HG02610 (cell line): ENCODE results near the gene TMPRSS15.
"Not testable (repeated sequence)": the region's sequence is repeated elsewhere in the genome, so short reads cannot be mapped to it uniquely, and the experiment has no call there.

Experiments used
- ATAC-seq: cut with Tn5 transposase; IDR thresholded peaks from one replicate; pipeline ENCODE4 v1.9.1; 2021; ENCODE audit warnings: mild to moderate bottlenecking, moderate library complexity; ENCODE audit not compliant: unreplicated experiment

The TMPRSS15 gene

DNA sequence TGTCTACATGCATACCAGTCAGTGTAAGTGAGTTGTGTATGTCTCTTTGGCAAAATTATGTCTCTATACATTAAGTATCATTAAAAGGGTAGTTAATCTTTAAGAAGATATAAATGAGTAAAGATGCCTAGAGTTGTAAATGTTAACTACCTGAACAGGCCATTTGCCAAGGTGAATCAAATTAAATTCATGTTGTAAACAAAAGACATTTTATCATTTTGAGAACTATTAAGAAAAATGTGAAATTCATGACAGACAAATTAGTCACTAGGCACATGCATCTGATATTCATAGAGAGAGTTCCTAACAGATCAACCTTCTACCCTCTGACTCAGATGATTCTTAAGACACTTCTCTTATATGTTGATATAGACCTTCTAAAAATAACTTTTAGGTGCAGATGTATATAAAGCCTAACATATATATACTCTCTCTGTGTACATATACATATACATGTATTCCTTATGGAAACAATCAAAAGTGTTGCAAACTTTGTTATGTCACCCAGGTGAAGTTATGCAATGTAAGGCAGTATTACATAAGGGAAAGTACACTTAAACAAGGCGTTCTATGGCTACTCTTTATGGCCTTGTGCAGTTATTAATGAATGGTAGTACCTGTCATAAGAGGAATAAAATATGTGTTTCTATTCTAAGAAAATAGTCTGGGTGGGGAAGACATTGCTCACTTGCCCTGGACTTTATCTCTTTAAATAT is at the start of gene TMPRSS15:
TMPRSS15 (minus strand) TSS at position 51 of the 716 bp plus-strand sequence. CDS start 163 bp downstream, outside the sequence.
- ATAC-seq = no peak

GRCh38 chr21:18451670-18452069 is 48.1 kb upstream of the TMPRSS15 start:
- no peak for ATAC-seq

DNA sequence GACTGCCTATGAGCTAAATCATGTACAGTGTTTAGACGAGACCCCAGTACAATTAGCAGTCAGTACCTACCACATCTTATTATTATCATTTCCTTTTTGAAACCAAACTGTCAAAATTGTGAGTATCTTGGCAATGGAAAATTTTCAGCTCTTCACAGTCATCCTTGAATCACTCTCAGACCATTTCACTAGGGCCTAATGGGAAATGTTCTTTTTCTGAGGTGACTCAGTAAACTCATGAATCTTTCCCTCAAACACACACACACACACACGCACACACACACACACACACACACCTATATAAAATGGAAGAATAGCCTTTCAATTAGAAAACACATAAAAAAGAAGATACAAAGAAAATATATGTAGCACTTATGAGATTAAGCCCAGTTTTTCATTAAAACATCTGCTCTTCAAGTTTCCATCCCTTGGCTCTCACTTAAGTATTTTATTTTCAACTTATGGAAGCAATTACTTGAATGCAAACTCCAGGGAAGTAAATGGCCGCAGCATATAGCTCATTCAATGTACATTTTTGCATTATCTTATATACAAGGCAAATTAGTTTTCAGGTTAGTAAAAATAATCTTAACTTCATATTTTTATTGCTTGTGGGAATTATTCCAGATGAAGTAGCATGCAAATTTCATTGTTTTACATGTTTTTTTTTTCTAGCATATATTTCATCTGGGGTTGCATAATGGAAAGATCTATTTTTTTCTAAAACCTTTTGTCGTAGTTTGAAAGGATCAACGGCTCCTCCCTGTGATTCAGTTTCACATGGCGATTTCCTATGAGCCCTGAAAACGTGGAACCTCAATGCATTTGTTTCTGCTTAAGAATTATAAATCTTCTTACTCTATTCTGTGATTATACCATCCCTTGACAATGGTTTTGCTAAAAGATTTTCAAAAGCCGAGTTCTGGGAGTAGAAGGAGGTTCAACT is 46.3 kb upstream of the TMPRSS15 start:
- no peak for ATAC-seq

DNA sequence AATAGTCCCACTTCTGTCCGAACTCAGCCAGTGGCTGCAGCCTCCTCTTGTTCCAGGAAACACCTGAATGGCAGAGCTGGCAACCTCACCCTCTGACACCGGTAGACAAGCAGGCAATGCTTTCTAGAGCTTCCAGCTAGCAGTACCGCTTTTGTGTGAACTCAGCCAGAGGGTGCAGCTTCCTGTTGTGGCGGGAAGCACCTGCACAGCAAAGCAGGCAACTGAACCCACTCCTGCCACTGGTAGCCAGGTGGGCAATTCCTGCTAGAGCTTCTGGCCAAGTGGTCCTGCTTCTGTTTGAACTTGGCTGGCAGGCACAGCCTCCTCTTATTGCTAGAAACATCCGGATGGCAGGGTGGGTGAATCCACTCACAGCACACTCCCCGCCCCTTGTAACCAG is 40.1 kb upstream of the TMPRSS15 start:
- ATAC-seq = no peak

DNA sequence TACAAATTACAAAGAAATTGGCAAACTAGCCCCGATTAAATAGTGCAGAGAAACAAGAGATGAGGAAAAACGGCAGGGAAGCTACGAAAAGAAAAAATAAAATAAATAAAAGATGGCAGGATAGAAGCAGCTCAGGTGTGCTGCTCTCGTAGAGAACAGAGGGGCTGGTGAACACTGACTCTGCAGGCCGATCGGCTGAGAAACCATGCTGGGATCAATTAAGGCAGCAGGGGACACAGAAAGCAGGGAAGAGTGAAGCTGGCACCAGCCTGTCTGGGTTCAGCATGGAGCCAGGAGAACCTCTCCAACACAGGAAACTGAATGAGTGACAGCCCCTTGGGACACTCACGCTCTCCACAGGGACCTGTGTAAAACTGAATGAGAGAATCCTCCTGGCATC is 39.5 kb upstream of the TMPRSS15 start:
- ATAC-seq = no peak

DNA sequence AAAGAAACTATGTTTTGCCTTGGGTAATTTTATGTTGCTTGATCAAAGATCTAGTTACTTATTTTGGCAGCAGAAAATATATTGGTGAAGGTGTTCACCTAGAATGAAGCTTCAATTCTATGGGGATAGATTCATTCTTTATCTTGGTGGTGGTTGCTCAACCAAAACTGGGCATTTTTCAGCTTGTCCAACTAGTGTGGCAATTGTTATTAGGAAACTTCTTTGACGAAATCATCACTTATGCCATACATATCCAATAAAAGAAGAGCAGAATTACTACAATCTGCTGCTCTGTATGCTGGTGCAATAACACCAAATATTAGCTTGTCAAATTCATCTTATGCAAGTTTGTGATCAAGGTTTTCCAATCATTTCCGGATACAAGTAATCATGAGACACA is 26.8 kb upstream of the TMPRSS15 start:
- no peak for ATAC-seq

- no peak for ATAC-seq
These were observed 20.7 kb upstream of the TMPRSS15 start for GRCh38 chr21:18424276-18424675.

DNA sequence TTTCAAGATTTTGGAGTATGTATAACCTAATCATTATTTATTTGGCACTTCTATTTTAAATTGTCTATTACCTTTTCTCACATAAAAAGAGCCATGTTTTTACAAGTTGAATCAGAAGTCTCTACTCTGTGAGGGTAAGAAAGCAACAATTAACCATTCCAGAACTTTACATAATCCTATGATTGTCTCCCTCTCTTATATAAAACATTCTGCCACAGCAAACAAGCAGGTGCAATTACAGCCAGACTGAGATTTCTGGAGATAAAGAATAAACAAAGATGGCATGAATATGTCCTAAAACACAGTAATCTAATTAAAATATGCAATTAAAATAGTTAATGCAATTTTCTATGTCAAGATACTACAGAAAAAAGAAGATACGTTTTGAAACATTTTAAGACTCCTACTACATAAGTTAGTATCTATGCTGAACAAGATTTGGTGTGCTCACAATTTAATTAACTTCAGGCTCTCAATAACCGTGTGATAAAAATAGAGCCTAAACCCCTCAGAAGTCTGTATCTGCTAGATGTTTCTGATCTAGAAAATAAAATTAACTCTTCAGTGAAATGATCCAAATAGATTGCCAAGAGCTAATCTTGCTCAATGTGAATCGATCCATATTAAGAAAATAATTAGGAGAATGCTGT is 13.7 kb upstream of the TMPRSS15 start:
- ATAC-seq = no peak

DNA sequence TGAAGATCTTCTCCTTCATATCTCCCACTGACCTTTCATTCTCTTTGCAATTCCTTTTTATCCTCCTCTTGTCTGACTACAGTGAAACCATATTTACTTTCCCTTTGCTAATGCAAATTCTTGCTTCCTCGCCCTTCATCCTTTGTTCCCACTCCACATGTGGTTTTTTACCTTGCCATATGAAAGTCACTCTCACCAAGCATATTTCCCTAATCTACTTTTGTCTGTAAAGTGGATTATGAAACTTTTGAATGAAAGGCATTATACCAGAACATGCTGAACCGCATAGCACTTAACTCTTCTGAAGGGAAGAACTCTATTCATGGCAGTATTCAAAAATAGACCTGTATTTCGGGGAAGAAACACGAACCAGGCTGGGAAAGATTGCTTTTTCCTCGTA is 8.0 kb upstream of the TMPRSS15 start:
- no peak for ATAC-seq

GRCh38 chr21:18409579-18409978 is 6.0 kb upstream of the TMPRSS15 start:
- no peak for ATAC-seq

DNA sequence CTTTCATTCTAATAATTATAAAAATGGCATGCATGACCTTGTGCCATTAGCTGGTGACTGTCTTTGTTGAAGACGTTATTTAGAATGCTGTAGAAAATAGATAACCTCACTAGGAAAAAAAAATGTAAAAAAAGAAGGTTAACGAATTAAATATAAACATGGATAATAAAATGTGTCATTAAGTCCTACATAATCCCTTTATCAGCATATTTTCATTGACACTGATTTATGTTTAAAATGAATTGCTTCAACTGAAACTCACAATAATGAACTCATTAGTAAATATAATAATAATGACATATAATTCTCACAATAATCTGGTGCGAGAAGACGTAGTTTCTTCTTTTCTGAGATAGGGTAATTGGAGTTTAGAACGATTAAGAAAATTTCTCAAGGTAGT is 4.7 kb downstream of the TMPRSS15 start:
- ATAC-seq = no peak

DNA sequence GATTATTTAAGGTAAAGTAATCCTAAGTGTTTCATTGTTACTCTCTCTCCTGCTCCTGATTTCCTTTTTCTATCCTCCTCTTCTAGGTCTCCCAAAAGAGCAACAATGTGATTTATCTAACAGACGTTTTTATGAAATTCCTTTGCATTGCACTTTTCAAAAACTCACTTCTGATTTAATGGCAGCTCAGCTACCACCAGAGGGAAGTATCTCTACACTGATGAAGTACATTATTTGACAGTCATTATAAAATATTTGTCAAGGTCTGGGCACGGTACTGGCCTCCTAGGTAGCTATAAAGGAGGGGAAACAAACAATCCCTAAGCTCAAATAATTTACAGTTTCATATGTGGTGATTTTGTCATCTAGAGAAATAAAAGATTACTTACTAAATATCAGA is 15.6 kb downstream of the TMPRSS15 start:
- ATAC-seq = no peak

DNA sequence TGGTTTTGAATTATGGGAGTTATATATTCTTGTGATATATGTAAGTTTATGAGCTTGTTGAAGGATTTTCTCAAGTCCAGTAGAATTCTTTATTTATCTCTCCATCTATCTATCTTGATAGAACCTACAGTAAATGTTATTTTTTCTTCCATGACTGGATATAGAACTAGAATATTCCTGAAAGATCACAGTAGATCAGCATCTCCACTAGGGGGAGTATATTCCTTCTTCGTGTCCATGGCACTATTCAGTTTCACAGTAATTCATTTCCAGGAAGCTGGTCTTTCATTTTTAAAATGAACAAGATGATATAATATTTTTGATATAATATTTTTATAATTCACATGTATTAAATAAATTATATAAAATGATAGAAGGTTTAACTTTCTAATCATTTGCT is 18.8 kb downstream of the TMPRSS15 start:
- no peak for ATAC-seq

DNA sequence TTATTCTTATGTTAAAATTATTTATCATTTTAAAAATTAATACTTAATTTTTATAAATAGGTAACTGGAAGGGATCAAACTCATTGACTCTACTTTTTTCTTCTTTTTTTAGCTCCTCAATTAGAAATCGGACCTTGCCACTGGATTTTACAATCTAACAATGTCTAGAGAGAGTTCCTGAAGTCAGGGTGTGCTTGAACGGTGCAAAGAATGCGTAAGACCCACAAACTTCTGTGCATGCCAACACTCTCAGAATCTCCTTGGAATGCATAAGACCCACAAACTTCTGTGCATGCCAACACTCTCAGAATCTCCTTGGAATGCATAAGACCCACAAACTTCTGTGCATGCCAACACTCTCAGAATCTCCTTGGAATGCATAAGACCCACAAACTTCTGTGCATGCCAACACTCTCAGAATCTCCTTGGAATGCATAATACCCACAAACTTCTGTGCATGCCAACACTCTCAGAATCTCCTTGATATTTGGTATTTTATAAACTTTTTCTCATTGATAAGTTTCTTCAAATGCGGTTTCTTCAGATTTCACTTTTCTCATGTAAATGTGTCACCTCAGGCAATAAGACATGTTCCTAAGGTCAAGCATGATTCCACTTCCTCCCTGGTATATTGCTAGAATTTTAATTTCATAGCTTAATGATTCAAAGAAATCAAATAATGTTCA is 20.5 kb downstream of the TMPRSS15 start:
- not testable (repeated sequence) for ATAC-seq

DNA sequence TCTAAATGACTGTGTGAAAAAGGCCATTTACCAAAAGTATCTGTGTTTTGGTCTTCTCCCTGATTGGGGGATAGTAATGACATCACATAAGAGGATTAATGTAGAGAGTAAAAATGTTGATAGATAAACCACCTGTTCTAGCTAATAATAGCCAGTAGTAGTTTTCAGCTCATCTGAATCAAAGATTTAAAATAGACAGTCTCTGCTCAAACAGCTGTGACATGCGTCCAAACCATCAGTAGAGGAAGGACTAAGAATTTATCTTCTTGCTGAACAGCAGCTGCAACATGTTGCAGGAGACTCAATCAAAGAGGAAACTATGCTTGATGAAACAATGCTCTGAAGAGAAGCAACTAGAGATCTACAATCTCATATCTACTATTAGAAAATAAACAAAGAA is 21.4 kb downstream of the TMPRSS15 start:
- ATAC-seq = no peak

- no peak for ATAC-seq
These were observed 30.0 kb downstream of the TMPRSS15 start for GRCh38 chr21:18373606-18374005.

- ATAC-seq = no peak
These were observed 33.3 kb downstream of the TMPRSS15 start for GRCh38 chr21:18370301-18370700.

DNA sequence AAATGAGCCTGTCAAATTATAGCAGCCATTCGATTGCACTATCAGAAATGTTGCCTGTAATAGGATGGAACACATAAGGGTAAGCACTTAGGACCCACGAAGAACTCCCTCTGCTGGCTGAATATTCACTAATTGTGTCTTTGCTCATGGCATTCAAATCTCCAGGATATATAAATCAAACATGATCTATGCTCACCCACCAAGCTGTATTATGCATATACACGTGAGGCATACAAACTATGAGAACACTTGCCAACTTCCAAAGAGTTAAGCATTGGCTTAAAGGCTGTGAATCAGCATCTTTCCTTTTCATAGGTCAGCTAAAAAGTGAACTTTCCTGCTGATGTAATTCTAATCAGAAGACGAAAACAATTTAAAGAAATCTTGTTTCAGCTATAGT is 34.5 kb downstream of the TMPRSS15 start:
- ATAC-seq = no peak

- ATAC-seq = no peak
These were observed 35.4 kb downstream of the TMPRSS15 start for GRCh38 chr21:18368205-18368604.

GRCh38 chr21:18356801-18357200 is 46.8 kb downstream of the TMPRSS15 start:
- ATAC-seq = no peak

- ATAC-seq = no peak
These were observed 48.6 kb downstream of the TMPRSS15 start for GRCh38 chr21:18354947-18355346.
